SU-DHL-6 (cell line): Measurements from ENCODE around the gene ZNF195.

ENCODE experiments used
- EZH2phosphoT487 ChIP-seq: fragments of 200-600 bp; sonication (generic), shearing (Covaris generic); conservative IDR thresholded peaks from 2 replicates; pipeline ENCODE4 v1.6.1; 2018; ENCODE audit warnings: mild to moderate bottlenecking, antibody characterized with exemption, low read length, moderate library complexity, mixed read lengths
- TF ChIP-seq, protein P1 (sequence below): fragments of 200-600 bp; sonication (generic); IDR thresholded peaks from one replicate; pipeline ENCODE4 v1.5.1; 2017; ENCODE audit warnings: antibody characterized with exemption, mild to moderate bottlenecking, low read length, moderate library complexity; ENCODE audit not compliant: insufficient read depth, poor library complexity, severe bottlenecking

DNA sequence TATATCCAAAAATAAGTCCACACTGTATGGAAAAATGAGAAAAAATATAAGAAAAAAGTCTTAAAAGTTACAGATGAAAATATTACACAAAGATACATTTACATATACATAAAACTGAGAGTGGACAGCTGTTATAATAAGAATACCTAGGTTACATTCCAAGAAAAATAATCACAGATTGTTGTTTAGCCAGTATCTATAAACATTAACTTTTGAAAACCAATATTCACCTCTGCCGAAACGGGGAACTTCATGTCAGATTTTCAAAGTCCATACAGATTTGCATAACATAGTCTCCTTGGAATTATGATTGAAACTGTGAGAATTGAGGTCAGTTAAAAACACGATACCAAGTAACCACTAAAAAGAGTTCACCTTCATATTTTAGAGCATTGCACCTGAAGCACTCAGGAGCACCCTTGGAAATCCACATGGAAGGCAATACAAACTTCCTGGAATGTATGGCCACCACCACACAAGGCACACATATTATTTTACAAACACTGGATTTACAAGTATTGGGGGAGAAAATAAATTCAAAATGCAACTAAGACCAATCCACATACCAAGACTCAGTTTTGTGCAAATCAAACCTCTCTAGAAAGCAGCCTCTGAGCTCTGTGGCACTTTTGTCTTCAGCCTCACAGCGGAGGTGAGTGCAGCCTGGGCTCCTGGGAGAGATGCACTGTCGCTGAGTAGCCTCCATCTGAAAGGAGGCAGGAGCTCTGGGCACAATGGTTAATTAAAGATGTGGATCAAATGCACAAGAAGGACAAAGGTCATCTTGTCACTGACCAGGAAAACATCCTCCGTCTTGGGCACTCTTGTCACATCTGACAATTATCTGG, 34.4 kb downstream of the ZNF195 start:
- TF ChIP-seq, protein P1, sequence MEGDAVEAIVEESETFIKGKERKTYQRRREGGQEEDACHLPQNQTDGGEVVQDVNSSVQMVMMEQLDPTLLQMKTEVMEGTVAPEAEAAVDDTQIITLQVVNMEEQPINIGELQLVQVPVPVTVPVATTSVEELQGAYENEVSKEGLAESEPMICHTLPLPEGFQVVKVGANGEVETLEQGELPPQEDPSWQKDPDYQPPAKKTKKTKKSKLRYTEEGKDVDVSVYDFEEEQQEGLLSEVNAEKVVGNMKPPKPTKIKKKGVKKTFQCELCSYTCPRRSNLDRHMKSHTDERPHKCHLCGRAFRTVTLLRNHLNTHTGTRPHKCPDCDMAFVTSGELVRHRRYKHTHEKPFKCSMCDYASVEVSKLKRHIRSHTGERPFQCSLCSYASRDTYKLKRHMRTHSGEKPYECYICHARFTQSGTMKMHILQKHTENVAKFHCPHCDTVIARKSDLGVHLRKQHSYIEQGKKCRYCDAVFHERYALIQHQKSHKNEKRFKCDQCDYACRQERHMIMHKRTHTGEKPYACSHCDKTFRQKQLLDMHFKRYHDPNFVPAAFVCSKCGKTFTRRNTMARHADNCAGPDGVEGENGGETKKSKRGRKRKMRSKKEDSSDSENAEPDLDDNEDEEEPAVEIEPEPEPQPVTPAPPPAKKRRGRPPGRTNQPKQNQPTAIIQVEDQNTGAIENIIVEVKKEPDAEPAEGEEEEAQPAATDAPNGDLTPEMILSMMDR: no peak
- no peak for TF ChIP-seq EZH2phosphoT487
